Neural cell (in vitro differentiated cells): ENCODE data around the gene KLHL42. TPM values are rescaled to one million over a fixed set of nuclear protein-coding genes. Genes with fewer than 3 reads are reported as not detected.

Source experiments
- H2AFZ ChIP-seq: fragments of 200-600, 300-800 bp; sonication (generic), shearing (Covaris generic); 2 replicates; pipeline ENCODE4 v1.6.0; 2014; ENCODE audit warnings: low read depth, mild to moderate bottlenecking, antibody characterized with exemption, low read length, moderate library complexity
- H3F3A ChIP-seq: fragments of 200-600 bp; shearing (Covaris generic); 2 replicates; pipeline ENCODE4 v1.6.1; 2016; ENCODE audit warnings: mild to moderate bottlenecking, moderate library complexity, mixed read lengths, antibody characterized with exemption, low read length; ENCODE audit not compliant: insufficient read depth, poor library complexity, severe bottlenecking
- H3K27ac ChIP-seq: fragments of 200-600, 300-800 bp; sonication (generic), shearing (Covaris generic); 2 replicates; pipeline ENCODE4 v1.5.1; 2014; ENCODE audit warnings: mild to moderate bottlenecking, low read length, moderate library complexity
- H3K27me3 ChIP-seq: fragments of 300-800, 200-600 bp; sonication (generic), shearing (Covaris generic); 2 replicates; pipeline ENCODE4 v1.6.0; 2014; ENCODE audit warnings: mild to moderate bottlenecking, low read depth, low read length, moderate library complexity; ENCODE audit not compliant: insufficient read depth
- H3K36me3 ChIP-seq: fragments of 300-800, 200-600 bp; sonication (generic), shearing (Covaris generic); 2 replicates; pipeline ENCODE4 v1.5.1; 2014; ENCODE audit warnings: mild to moderate bottlenecking, antibody characterized with exemption, low read length, moderate library complexity; ENCODE audit not compliant: insufficient read depth
- H3K4me2 ChIP-seq: fragments of 300-800, 200-600 bp; sonication (generic), shearing (Covaris generic); 2 replicates; pipeline ENCODE4 v1.6.0; 2014; ENCODE audit warnings: mild to moderate bottlenecking, low read length
- H3K4me3 ChIP-seq: fragments of 300-800, 200-600 bp; sonication (generic), shearing (Covaris generic); 2 replicates; pipeline ENCODE4 v1.5.1; 2014; ENCODE audit warnings: mild to moderate bottlenecking, low read length, moderate library complexity
- H3K79me2 ChIP-seq: fragments of 200-600 bp; shearing (Covaris generic); replicated peaks from 2 replicates; pipeline ENCODE4 v1.6.0; 2014; ENCODE audit warnings: mild to moderate bottlenecking, low read length, moderate library complexity; ENCODE audit not compliant: insufficient read depth
- H3K9ac ChIP-seq: fragments of 300-800, 200-600 bp; sonication (generic), shearing (Covaris generic); 2 replicates; pipeline ENCODE4 v1.6.1; 2016; ENCODE audit warnings: mild to moderate bottlenecking, low read length, mixed read lengths
- H3K9me2 ChIP-seq: fragments of 200-600 bp; shearing (Covaris generic); 2 replicates; pipeline ENCODE4 v1.6.1; 2016; ENCODE audit warnings: mild to moderate bottlenecking, low read length, mixed read lengths; ENCODE audit not compliant: insufficient read depth
- H3K9me3 ChIP-seq: fragments of 200-600, 300-800 bp; sonication (generic), shearing (Covaris generic); 2 replicates; pipeline ENCODE4 v1.6.1; 2016; ENCODE audit warnings: mild to moderate bottlenecking, mixed run types, low read length, moderate library complexity, mixed read lengths
- H4K20me1 ChIP-seq: fragments of 200-600 bp; shearing (Covaris generic); 2 replicates; pipeline ENCODE4 v1.6.1; 2016; ENCODE audit warnings: mild to moderate bottlenecking, mixed run types; ENCODE audit not compliant: insufficient read depth
- EP300 ChIP-seq: fragments of 450-650 bp; conservative IDR thresholded peaks from 2 replicates; pipeline ENCODE4 v1.6.1; 2014; ENCODE audit warnings: antibody characterized with exemption, mild to moderate bottlenecking, moderate library complexity; ENCODE audit not compliant: poor library complexity, severe bottlenecking
- EZH2 ChIP-seq: fragments of 200-600, 300-800 bp; shearing (Covaris generic), sonication (generic); IDR thresholded peaks from 2 replicates; pipeline ENCODE4 v1.6.1; 2014; ENCODE audit warnings: antibody characterized with exemption, low read length, borderline replicate concordance, mild to moderate bottlenecking; ENCODE audit not compliant: insufficient read depth, poor library complexity, severe bottlenecking
- MXI1 ChIP-seq: fragments of 450-650 bp; conservative IDR thresholded peaks from 2 replicates; pipeline ENCODE4 v1.6.1; 2014; ENCODE audit warnings: antibody characterized with exemption, mild to moderate bottlenecking; ENCODE audit not compliant: poor library complexity, severe bottlenecking
- POLR2AphosphoS5 ChIP-seq: IDR thresholded peaks from 2 replicates; pipeline ENCODE4 v1.6.1; 2012
- RAD21 ChIP-seq: fragments of 450-650 bp; conservative IDR thresholded peaks from 2 replicates; pipeline ENCODE4 v1.6.1; 2014; ENCODE audit warnings: antibody characterized with exemption, mild to moderate bottlenecking, moderate library complexity
- SMC3 ChIP-seq: fragments of 450-650 bp; conservative IDR thresholded peaks from 2 replicates; pipeline ENCODE4 v1.6.1; 2014; ENCODE audit warnings: antibody characterized with exemption, mild to moderate bottlenecking, moderate library complexity; ENCODE audit not compliant: poor library complexity
- TAF1 ChIP-seq: IDR thresholded peaks from 2 replicates; pipeline ENCODE4 v1.6.1; 2012; ENCODE audit warnings: low read depth
- polyA plus RNA-seq: library from polyadenylated mRNA; depleted of rRNA; stranded (reverse); fragments of >200 nt; gene quantifications from 2 replicates; pipeline ENCODE4 v1.2.3, GENCODE V29; 2014
- TF ChIP-seq, protein P1 (sequence below): IDR thresholded peaks from 2 replicates; pipeline ENCODE4 v1.6.1; 2012; ENCODE audit warnings: borderline replicate concordance
- TF ChIP-seq, protein P2 (sequence below): fragments of 450-650 bp; IDR thresholded peaks from 2 replicates; pipeline ENCODE4 v1.5.1; 2014; ENCODE audit warnings: antibody characterized with exemption, mild to moderate bottlenecking, moderate library complexity; ENCODE audit not compliant: poor library complexity, severe bottlenecking

KLHL42 gene
- polyA plus RNA-seq, 1 donor from 2014 or later, result 52.2 TPM

DNA sequence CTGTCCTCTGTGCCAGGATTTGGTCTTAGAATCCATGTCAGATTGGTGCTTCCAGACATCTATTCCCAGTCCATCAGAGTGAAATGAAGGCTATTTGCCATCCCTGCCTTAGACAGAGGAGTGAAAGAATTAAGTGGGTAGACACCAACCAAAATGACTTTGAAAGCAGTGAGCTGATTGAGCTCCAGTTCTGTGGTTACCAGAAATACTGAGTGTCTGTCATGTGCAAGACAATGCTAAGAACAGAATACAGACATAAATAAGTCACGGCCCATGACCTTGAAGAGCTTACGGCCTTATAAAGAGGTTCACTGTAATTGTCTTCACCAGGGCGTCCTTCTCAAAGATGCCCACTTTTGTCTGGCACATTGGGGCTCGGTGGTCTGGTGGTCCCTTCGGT lies 21.6 kb downstream of the KLHL42 start:
- Histone ChIP-seq H4K20me1 (no peaks in the 10 kb centered on the region), H3K9me3 (no peaks in the 10 kb centered on the region), H3K79me2 (no peaks in the 10 kb centered on the region), H2AFZ (no peak overlapping the region), H3F3A (no peaks in the 10 kb centered on the region), H3K36me3 (peaks cover 12% of the 10 kb centered on the region), H3K4me3 (no peak overlapping the region), H3K4me2 (no peak overlapping the region), H3K9ac (no peak overlapping the region), H3K27me3 (no peaks in the 10 kb centered on the region), H3K27ac (no peak overlapping the region), H3K9me2 (no peaks in the 10 kb centered on the region)
- TF ChIP-seq EZH2, result no peak
- no peak for TF ChIP-seq MXI1
- no peak for TF ChIP-seq RAD21
- TF ChIP-seq POLR2AphosphoS5, result no peak
- TF ChIP-seq SMC3, result no peak
- TF ChIP-seq, protein P1, sequence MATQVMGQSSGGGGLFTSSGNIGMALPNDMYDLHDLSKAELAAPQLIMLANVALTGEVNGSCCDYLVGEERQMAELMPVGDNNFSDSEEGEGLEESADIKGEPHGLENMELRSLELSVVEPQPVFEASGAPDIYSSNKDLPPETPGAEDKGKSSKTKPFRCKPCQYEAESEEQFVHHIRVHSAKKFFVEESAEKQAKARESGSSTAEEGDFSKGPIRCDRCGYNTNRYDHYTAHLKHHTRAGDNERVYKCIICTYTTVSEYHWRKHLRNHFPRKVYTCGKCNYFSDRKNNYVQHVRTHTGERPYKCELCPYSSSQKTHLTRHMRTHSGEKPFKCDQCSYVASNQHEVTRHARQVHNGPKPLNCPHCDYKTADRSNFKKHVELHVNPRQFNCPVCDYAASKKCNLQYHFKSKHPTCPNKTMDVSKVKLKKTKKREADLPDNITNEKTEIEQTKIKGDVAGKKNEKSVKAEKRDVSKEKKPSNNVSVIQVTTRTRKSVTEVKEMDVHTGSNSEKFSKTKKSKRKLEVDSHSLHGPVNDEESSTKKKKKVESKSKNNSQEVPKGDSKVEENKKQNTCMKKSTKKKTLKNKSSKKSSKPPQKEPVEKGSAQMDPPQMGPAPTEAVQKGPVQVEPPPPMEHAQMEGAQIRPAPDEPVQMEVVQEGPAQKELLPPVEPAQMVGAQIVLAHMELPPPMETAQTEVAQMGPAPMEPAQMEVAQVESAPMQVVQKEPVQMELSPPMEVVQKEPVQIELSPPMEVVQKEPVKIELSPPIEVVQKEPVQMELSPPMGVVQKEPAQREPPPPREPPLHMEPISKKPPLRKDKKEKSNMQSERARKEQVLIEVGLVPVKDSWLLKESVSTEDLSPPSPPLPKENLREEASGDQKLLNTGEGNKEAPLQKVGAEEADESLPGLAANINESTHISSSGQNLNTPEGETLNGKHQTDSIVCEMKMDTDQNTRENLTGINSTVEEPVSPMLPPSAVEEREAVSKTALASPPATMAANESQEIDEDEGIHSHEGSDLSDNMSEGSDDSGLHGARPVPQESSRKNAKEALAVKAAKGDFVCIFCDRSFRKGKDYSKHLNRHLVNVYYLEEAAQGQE, result no peak
- TF ChIP-seq, protein P2, sequence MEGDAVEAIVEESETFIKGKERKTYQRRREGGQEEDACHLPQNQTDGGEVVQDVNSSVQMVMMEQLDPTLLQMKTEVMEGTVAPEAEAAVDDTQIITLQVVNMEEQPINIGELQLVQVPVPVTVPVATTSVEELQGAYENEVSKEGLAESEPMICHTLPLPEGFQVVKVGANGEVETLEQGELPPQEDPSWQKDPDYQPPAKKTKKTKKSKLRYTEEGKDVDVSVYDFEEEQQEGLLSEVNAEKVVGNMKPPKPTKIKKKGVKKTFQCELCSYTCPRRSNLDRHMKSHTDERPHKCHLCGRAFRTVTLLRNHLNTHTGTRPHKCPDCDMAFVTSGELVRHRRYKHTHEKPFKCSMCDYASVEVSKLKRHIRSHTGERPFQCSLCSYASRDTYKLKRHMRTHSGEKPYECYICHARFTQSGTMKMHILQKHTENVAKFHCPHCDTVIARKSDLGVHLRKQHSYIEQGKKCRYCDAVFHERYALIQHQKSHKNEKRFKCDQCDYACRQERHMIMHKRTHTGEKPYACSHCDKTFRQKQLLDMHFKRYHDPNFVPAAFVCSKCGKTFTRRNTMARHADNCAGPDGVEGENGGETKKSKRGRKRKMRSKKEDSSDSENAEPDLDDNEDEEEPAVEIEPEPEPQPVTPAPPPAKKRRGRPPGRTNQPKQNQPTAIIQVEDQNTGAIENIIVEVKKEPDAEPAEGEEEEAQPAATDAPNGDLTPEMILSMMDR, result no peak
- TF ChIP-seq EP300, result no peak
- TF ChIP-seq TAF1, result no peak

DNA sequence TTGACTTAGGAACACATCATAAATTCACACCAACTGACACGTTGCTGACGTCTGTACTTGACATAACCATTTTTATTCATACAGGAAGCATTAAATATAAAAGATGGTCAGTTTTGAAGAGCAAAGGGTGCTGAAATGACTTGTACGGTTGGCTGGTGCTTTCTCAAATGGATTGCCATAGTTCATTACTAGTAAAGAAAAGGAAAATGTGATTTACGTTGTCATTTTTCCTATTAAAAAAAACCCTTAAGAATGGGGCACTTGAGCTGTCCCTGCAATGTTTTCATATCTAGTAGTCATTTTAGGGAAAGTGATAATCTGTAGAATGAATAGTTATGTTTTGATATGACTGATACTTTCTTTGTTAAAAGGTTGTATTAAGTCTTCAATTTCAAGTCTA lies 22.5 kb downstream of the KLHL42 start:
- Histone ChIP-seq H3K79me2 (no peaks in the 10 kb centered on the region), H3K9ac (no peak overlapping the region), H3K9me2 (no peaks in the 10 kb centered on the region), H3F3A (no peaks in the 10 kb centered on the region), H3K4me3 (no peak overlapping the region), H2AFZ (no peak overlapping the region), H4K20me1 (no peaks in the 10 kb centered on the region), H3K27me3 (no peaks in the 10 kb centered on the region), H3K9me3 (no peaks in the 10 kb centered on the region), H3K4me2 (no peak overlapping the region), H3K27ac (no peak overlapping the region), H3K36me3 (peaks cover 12% of the 10 kb centered on the region)
- TF ChIP-seq SMC3, result no peak
- TF ChIP-seq, protein P2, result no peak
- TF ChIP-seq MXI1, result no peak
- TF ChIP-seq TAF1, result no peak
- TF ChIP-seq, protein P1, result no peak
